Retina (tissue), 1 donor: Measurements from ENCODE around the gene SOS1.
A peak's percentile ranks its signal among the peaks of the same experiment; 100 is the strongest.
"Not testable (repeated sequence)": the region's sequence is repeated elsewhere in the genome, so short reads cannot be mapped to it uniquely, and the experiment has no call there.

Experiments used
- DNase-seq: peaks from one replicate; pipeline ENCODE4 v3.0.0-alpha.2; 2016

SOS1 gene

DNA sequence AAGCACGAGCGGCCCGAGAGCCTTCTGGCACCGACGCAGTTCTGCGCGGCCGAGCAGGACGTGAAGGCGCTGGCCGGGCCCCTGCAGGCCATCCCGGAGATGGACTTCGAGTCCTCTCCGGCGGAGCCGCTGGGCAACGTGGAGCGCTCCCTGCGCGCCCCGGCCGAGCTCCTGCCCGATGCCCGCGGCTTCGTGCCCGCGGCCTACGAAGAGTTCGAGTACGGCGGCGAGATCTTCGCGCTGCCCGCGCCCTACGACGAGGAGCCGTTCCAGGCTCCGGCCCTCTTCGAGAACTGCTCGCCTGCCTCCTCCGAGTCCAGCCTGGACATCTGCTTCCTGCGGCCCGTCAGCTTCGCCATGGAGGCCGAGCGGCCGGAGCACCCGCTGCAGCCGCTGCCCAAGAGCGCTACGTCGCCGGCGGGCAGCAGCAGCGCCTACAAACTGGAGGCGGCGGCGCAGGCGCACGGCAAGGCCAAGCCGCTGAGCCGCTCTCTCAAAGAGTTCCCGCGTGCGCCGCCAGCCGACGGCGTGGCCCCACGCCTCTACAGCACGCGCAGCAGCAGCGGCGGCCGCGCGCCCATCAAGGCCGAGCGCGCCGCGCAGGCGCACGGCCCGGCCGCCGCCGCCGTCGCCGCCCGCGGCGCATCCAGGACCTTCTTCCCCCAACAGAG lies 160.8 kb downstream of the SOS1 start:
- DNase-seq: peak; percentile 91

DNA sequence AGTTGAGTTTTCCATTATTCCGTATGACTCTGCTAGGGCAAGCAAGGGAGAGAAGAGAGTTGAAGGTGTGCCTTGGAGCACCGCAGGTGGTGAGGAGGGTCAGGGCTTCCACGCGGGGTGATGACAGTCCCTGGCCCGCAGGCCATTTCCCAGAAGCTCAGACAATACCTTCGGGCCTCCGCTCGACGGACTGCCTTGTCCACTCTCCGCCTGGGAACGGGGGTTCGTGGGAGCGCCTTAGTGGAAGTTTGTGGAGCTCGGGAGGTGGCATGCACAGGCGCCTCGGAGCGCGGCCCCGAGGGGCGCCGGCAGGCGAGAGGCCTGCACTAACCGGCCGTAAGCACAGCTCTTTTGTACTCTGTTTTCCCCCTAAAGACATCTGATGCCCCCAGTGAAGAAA lies 161.4 kb downstream of the SOS1 start:
- DNase-seq: no peak

DNA sequence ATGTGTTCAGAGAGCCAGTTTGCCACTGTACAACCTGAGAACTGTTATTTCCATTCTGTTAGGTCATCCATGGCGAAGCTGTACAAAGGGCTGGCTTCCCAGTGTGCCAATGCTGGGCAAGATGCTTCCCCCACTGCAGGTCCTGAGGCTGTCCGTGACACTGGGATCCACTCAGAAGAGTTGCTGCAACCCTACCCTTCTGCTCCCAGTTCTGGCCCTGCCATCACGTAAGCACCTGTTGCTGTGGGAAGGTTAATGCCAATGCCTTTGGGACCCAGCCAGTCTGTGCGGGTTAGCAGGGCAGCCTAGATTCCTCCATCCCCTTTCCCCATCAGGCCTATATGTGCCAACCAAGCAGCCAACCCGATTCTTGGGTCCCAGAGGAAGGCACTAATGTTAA lies 162.9 kb downstream of the SOS1 start:
- DNase-seq: no peak

DNA sequence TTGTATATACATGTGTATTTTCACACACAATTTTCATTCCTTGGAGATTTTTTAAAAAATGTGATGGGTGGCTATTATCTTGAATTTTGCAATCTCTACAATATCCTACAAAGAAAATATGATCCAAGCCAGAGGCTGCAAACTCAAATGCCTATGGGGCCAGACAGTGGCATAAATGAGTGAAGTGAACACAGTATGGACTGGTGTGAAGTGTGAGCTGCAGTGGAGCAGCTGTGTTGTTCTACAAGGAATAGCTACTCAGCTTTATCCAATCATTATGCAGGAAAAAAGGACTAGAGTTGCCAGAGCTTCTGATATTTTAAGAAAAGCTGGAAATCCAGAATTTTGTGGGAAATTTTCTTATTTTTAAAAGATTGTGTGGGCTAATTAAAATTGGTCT lies 169.1 kb downstream of the SOS1 start:
- no peak for DNase-seq

DNA sequence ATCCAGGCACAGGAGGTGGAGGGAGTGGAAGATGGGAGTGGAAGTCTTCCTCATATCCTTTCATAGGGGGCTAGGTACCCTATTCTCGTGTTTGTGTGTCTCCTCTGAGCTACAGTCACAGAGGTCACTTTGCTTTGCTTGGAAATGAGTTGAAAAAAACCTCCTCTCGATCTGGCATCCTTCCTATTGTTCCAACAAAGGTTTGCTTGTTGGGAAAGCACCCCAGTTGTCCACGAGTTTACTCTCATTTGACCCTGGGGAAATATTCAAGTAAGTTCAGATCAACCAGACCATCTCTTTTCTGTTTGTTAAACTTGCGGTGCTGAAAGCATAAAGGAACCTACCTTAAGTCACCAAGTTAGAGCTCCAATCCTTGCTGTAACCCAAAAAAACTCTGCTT lies 171.9 kb downstream of the SOS1 start:
- no peak for DNase-seq

DNA sequence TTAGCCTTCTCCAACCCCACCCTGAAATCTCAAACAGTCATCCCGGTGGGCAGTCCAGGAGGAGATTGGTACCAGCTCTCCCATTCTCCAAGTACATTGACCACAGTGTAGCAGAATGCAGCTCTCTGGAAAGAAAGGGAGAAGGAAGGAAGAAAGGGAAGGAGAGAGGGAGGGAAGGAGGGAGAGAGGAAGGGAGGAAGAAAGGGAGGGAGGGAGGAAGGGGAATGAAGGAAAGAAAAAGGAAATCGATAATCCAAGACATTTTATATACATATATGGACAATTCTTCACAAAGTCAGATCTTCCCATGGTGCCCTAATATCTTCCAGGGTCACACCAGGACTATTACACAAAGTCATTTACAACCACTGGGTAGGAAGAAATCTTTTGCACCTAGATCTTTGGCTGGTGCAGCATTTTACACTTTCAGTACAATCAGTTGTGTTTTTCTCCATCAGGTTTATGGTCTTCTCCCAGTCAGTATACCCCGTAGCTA lies 172.4 kb downstream of the SOS1 start:
- no peak for DNase-seq

DNA sequence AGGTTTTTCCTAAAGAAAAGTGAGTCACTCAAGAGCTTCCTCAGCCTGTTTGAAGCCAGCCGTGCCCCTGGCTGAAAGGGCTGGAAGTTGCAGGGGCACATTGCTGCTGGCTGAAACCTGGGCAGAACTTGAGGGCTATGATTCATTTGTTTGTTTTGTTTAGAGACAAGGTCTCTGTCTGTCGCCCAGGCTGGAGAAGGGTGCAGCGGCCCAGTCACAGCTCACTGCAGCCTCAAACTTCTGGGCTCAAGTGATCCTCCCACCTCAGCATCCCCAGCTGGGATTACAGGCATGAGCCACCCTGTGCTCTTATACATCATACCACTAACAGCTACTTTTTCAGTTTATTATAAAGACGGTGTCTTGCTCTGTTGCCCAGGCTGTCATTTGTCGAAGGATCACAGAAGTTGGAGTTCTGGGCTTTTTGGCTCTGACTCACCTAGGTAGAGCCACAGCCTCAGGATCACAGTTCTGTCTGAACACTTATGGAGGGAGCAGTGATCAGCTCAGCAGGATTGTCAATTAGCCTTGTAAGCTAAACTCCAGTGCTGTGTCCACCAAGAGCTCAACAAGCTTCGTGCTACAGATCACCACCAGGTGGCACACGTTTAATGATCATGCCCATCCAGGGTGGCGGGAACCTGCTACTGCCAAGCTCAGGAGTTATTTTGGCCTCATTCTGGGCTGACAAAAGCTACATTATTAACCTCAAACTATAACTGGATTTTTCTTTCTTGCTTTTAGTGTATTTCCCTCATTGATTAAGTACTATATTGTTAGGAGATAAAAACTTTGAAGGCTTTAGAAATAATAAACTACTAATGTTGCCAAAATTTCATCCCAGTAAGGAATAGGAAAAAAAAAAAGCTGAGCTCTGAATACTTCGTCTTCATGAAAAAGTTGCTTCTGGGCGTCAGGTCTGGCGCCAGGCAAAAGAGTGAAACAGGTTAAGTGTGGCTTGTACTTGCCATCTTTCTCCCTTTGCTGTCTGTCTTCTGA lies 173.3 kb downstream of the SOS1 start:
- DNase-seq: peak; percentile 47

DNA sequence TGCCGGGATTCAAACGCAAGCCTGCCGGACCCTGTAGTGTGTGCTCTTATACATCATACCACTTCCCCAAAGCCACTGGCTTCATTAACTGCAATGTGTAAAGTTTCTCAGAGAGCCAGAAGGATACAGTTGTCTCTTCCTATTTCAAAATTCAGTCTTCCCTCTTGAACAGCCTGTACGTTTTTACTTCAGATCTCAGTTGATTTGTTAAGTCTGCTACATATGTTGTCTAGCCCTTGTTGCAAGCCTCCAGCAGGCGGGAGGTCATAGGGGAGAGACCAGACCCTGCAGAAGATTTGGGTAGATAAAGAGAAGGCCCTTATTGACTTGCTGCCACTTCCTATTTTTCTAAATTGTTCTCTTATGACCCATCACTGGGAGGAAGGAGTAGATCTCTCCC lies 174.9 kb downstream of the SOS1 start:
- DNase-seq: no peak

DNA sequence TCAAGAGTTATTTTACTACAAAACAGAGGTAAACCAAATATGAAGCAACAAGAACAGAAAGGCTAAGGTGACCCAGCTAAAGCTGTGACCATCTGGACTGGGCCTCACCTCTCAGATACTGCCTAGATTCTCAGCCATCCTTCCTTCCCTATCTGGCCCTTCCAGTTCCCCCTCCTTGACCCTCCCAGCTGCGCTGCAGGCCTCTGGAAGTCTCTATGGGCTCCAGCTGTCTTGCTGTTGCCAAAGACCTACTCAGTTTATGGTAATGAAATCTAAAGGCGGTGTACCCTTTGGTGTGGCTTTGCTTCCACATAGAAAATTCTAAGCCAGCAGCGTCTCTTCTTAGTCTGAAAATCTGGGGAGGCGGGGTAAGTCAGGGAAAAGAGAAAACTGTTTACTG lies 175.5 kb downstream of the SOS1 start:
- DNase-seq: no peak

DNA sequence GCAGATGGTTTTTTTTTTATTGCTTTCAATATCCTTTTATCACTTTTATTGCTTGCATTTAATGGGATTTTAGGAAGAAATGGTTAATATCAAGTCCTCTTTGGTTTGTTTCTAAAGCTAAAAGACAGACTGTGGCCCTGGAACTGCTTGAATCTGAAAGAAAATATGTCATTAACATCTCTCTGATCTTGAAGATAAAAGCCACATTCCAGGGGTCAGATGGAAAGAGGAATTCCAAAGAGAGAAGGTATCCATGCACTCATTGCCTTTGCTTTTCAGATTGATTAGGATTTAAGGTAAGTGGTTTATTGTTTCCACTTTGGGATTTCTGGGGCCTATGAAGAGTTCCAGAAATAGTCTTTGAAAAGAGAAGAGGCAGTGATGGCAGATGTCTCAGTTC lies 177.1 kb downstream of the SOS1 start:
- no peak for DNase-seq

DNA sequence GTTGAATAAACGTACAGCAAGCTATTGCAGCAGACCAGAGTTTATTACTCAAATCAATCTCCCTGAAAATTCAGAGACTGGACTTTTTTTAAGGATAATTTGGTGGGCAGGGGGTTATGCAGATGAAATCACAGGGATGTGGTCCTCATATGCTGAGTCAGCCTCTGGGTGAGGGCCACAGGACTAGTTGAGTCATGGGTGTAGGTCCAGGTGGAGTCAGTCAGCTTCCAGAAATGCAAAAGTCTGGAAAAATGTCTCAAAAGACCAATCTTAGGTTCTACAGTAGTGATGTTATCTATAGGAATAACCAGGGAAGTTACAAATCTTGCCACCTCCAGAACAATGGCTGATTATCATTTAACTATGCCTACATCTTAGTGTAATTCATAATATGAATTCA lies 180.1 kb downstream of the SOS1 start:
- DNase-seq: no peak

DNA sequence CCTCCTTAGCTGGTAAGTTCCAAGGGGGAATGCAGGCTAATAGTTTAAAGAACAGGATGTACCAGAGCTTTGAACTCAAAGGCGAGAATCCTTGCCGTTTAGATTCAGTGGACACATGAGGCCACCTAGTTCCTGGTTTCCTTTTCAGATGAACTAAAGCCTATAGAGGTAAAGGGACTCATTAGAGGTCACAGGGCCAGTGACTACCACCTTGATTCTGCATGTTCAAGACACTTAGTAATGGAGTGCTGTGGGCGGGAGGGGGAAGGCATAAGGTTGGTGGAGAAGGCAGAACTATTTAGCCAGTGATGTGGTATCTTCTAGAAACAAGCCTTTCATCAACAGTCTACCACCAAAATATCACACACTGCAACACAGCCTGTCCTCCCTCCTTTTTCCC lies 183.3 kb downstream of the SOS1 start:
- no peak for DNase-seq

DNA sequence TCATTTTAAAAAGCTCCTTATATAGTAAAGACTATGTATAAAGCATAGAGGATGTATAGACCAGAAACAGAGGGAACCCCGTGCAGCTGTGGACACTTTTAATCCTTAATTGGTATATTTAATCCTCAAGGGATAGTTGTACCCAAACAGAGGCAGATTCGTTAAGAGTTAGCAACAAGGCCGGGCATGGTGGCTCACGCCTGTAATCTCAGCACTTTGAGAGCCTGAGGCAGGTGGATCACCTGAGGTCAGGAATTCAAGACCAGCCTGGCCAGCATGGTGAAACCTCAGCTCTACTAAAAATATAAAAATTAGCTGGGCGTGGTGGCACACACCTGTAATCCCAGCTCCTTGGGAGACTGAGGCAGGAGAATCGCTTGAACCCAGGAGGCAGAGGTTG lies 184.3 kb downstream of the SOS1 start:
- DNase-seq: not testable (repeated sequence)

DNA sequence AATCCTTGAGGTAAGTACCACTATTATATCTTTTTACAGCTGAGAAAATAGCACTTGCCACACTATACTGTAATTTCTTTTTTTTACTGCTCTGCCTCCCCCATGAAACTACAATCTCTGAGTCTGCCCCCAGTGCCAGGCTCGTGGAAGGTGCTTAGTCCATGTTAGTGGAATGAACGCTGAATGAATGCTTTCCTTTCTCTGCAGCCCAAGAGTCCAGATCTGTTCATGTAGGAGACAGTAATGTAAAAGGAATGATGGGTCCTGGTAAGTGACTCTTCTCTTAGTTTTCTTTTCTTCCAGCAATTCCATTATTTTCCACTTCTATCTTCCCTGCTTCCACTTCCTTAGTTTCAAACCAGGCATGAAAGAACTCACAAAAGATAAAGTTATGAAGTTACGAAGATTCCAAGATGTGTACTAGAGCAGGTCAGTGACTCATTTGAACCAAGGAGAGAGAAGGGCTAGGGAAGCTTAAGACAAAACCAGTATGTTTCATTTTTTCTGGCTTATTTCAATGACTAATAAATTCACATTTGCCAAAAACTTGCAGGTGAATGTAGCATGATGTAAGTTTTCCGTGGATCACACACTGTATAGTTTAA lies 185.2 kb downstream of the SOS1 start:
- DNase-seq: no peak

DNA sequence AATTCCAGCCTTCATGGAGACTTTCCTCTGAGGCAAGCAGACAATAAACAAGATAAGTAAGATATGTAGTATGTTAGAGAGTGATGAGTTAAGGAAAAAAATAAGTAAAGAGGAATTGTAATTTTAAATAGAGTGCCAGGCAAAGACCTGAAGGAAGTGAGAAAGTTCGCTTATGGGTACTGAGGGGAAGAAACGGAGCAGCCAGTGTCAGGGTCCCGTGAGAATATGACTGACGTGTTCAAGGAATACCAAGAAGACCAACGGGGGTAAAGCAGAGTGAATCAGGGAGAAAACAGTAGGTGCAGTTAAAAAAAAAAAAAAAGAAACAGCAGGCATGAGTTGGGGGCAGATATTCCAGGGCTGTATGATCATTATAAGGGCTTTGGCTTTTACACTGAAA lies 186.1 kb downstream of the SOS1 start:
- no peak for DNase-seq

DNA sequence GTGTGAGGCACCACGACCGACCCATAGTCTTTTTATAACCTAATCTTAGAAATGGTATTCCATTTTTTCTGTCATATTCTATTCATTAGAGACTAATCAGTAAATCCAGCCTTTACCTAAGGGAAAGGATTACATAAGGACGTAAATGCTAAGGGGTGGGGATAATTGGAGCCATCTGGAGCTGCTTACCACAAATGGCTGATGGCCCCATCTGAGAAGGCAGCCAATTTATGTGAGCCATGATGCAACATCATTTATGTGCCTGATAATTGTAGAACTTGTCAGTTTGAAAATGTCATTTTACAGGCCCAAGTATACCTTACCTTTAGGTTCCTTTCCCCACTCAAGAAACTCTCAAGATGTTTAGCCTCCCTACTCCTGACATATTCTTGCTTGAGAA lies 187.2 kb downstream of the SOS1 start:
- no peak for DNase-seq

DNA sequence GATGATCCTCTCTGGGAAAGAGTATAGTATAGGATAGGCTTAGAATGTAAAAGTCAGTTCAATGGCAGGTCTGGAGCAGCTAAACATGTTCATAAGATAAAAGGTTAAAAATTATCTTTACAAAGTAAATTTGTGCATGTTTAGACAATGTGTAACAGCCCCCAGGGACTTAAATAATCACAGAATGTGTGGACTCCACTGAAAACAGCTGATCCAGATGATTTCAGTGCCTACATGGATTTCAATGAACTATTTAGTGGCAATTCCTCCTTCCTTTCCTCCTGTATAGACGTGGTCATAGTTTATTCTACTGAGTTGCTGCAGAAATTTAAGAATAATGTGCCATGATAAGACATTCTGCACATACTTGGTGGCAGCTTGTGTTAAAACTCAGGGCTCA lies 188.3 kb downstream of the SOS1 start:
- no peak for DNase-seq
